GM23338 (cell line): Measurements from ENCODE around the gene TYMS. TPM values are rescaled to one million over a fixed set of nuclear protein-coding genes. Genes with fewer than 3 reads are reported as not detected.

Experiments used
- ATAC-seq: fragments of 200-7000 bp; cut with Tn5 transposase; 3 replicates; pipeline ENCODE4 v1.9.1; 2020
- DNase-seq: peaks from one replicate; pipeline ENCODE4 v3.0.0-alpha.2; 2015; ENCODE audit warnings: low spot score
- H2AFZ ChIP-seq: fragments of 200-600 bp; sonication (generic); 2 replicates; pipeline ENCODE4 v1.8.0; 2016; ENCODE audit warnings: antibody characterized with exemption, mild to moderate bottlenecking, moderate library complexity
- H3F3A ChIP-seq: fragments of 200-600 bp; sonication (generic); replicated peaks from 2 replicates; pipeline ENCODE4 v1.8.0; 2017; ENCODE audit warnings: antibody characterized with exemption, mixed run types, low read depth
- H3K27ac ChIP-seq: fragments of 200-600 bp; sonication (generic); 2 replicates; pipeline ENCODE4 v1.6.1; 2016; ENCODE audit warnings: low read depth
- H3K27me3 ChIP-seq: fragments of 200-600 bp; sonication (generic); 2 replicates; pipeline ENCODE4 v1.8.0; 2016; ENCODE audit warnings: mild to moderate bottlenecking, mixed run types, moderate library complexity; ENCODE audit not compliant: insufficient read depth
- H3K36me3 ChIP-seq: fragments of 200-600 bp; sonication (generic); 2 replicates; pipeline ENCODE4 v1.8.0; 2016; ENCODE audit warnings: mild to moderate bottlenecking; ENCODE audit not compliant: insufficient read depth
- H3K4me1 ChIP-seq: fragments of 200-600 bp; sonication (generic); 2 replicates; pipeline ENCODE4 v1.8.0; 2016; ENCODE audit warnings: mild to moderate bottlenecking, moderate library complexity; ENCODE audit not compliant: insufficient read depth
- H3K4me2 ChIP-seq: fragments of 200-600 bp; sonication (generic); 2 replicates; pipeline ENCODE4 v1.7.1; 2017; ENCODE audit warnings: mixed run types
- H3K4me3 ChIP-seq: fragments of 200-600 bp; sonication (generic); 2 replicates; pipeline ENCODE4 v1.6.1; 2016; ENCODE audit warnings: mixed run types
- H3K79me2 ChIP-seq: fragments of 200-600 bp; sonication (generic); replicated peaks from 2 replicates; pipeline ENCODE4 v1.8.0; 2017; ENCODE audit warnings: mild to moderate bottlenecking; ENCODE audit not compliant: insufficient read depth
- H3K9me2 ChIP-seq: fragments of 200-600 bp; sonication (generic); 2 replicates; pipeline ENCODE4 v1.8.0; 2017; ENCODE audit not compliant: insufficient read depth
- H4K20me1 ChIP-seq: fragments of 200-600 bp; sonication (generic); replicated peaks from 2 replicates; pipeline ENCODE4 v1.8.0; 2017; ENCODE audit warnings: mild to moderate bottlenecking; ENCODE audit not compliant: insufficient read depth
- H3K27ac Mint-ChIP-seq: 2 replicates; pipeline ENCODE4 v1.8.0; 2020; ENCODE audit warnings: inconsistent platforms, mild to moderate bottlenecking, moderate library complexity, mixed read lengths
- H3K27me3 Mint-ChIP-seq: 3 replicates; pipeline ENCODE4 v1.8.0; 2022; ENCODE audit warnings: low read depth, mild to moderate bottlenecking, moderate library complexity, mixed read lengths, inconsistent platforms; ENCODE audit not compliant: insufficient read depth, poor library complexity
- H3K36me3 Mint-ChIP-seq: 3 replicates; pipeline ENCODE4 v1.8.0; 2021; ENCODE audit warnings: low read depth, mild to moderate bottlenecking, inconsistent platforms, moderate library complexity, mixed read lengths
- H3K4me1 Mint-ChIP-seq: 3 replicates; pipeline ENCODE4 v1.8.0; 2020; ENCODE audit warnings: mild to moderate bottlenecking, inconsistent platforms, mixed read lengths
- H3K4me3 Mint-ChIP-seq: 3 replicates; pipeline ENCODE4 v1.8.0; 2021; ENCODE audit warnings: moderate library complexity, mild to moderate bottlenecking, inconsistent platforms, mixed read lengths
- H3K9me3 Mint-ChIP-seq: 3 replicates; pipeline ENCODE4 v1.8.0; 2020; ENCODE audit warnings: moderate library complexity, mild to moderate bottlenecking, inconsistent platforms, mixed read lengths
- EZH2 ChIP-seq: fragments of 200-600 bp; sonication (generic); IDR thresholded peaks from one replicate; pipeline ENCODE4 v1.8.0; 2017; ENCODE audit warnings: antibody characterized with exemption, mild to moderate bottlenecking, low read depth; ENCODE audit not compliant: unreplicated experiment
- POLR2AphosphoS5 ChIP-seq: IDR thresholded peaks from 2 replicates; pipeline ENCODE4 v1.6.1; 2016; ENCODE audit warnings: antibody characterized with exemption, low read depth
- STAT1 ChIP-seq: IDR thresholded peaks from one replicate; pipeline ENCODE4 v1.6.1; 2016; ENCODE audit warnings: antibody characterized with exemption; ENCODE audit not compliant: unreplicated experiment
- ZNF114 ChIP-seq: fragments of 250-450 bp; sonication (Bioruptor Pico); IDR thresholded peaks from 2 replicates; pipeline ENCODE4 v1.5.0; 2020; ENCODE audit warnings: mild to moderate bottlenecking, moderate library complexity
- polyA plus RNA-seq: library from polyadenylated mRNA; unstranded; fragments of >200 nt; fragmentation: Nextera tagmentation; extraction: Ambion mirVana; gene quantifications from 2 replicates; pipeline ENCODE4 v1.2.1, GENCODE V29; 2016
- total RNA-seq: library from RNA; depleted of rRNA; stranded (reverse); fragments of >200 nt; shearing (Covaris generic); gene quantifications from 2 replicates; pipeline ENCODE4 v1.2.3, GENCODE V29; 2014
- TF ChIP-seq, protein P1 (sequence below): IDR thresholded peaks from 2 replicates; pipeline ENCODE4 v1.6.1; 2016; ENCODE audit warnings: antibody characterized with exemption
- TF ChIP-seq, protein P2 (sequence below): IDR thresholded peaks from one replicate; pipeline ENCODE4 v1.6.1; 2018; ENCODE audit warnings: antibody characterized with exemption; ENCODE audit not compliant: unreplicated experiment

The TYMS gene
- total and polyA plus RNA-seq, 2 experiments from 2014 or later, result 52.9 to 72.3 TPM

DNA sequence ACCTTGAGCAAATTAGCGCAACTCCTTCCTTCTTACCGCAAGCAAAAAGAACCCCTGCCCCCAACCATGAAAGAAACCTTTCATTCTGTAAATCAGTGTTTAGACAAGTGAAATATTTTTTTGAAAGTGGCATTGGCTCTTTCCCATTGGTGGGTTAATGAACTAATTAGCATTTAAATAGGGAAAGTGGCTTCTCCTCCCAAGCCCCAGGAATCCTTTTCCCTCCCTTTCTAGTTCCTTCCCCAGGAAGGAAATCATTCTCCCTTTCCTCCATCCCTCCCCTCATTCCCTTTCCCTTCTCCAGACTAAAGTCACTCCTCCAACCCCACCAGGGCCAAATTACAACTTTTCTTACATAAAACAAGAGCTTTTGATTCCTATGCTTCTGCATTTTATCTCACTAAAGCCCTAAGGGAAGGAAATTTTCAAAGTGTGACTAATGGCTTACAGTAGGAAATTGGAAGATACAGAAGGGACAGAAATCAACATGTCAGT is 22.9 kb upstream of the TYMS start:
- Histone ChIP-seq H4K20me1 (no peaks in the 10 kb centered on the region), H3K36me3 (no peaks in the 10 kb centered on the region), H3F3A (0 out of 2 replicates have a peak, but pooled peaks cover 7% of the 10 kb centered on the region), H3K27ac (peak overlapping the region; percentile 71), H3K9me2 (no peaks in the 10 kb centered on the region), H3K4me1 (peaks cover 12% of the 10 kb centered on the region), H2AFZ (no peak overlapping the region), H3K79me2 (no peaks in the 10 kb centered on the region), H3K4me3 (peak overlapping the region; percentile 41), H3K27me3 (no peaks in the 10 kb centered on the region), H3K4me2 (peak overlapping the region; percentile 74)
- Mint-ChIP-seq H3K36me3 (no peaks in the 10 kb centered on the region), H3K4me1 (peaks cover 25% of the 10 kb centered on the region), H3K4me3 (peak overlapping the region; percentile 51), H3K27me3 (peaks cover 10% of the 10 kb centered on the region), H3K27ac (no peak overlapping the region), H3K9me3 (peaks cover 2% of the 10 kb centered on the region; the same call in 1 of the 3 replicates)
- no peak for TF ChIP-seq STAT1
- TF ChIP-seq, protein P1, sequence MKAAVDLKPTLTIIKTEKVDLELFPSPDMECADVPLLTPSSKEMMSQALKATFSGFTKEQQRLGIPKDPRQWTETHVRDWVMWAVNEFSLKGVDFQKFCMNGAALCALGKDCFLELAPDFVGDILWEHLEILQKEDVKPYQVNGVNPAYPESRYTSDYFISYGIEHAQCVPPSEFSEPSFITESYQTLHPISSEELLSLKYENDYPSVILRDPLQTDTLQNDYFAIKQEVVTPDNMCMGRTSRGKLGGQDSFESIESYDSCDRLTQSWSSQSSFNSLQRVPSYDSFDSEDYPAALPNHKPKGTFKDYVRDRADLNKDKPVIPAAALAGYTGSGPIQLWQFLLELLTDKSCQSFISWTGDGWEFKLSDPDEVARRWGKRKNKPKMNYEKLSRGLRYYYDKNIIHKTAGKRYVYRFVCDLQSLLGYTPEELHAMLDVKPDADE, result 0 out of 2 replicates have a peak, but pooled peaks have one; percentile 7
- TF ChIP-seq POLR2AphosphoS5, result no peak
- TF ChIP-seq EZH2, result no peak
- TF ChIP-seq, protein P2, sequence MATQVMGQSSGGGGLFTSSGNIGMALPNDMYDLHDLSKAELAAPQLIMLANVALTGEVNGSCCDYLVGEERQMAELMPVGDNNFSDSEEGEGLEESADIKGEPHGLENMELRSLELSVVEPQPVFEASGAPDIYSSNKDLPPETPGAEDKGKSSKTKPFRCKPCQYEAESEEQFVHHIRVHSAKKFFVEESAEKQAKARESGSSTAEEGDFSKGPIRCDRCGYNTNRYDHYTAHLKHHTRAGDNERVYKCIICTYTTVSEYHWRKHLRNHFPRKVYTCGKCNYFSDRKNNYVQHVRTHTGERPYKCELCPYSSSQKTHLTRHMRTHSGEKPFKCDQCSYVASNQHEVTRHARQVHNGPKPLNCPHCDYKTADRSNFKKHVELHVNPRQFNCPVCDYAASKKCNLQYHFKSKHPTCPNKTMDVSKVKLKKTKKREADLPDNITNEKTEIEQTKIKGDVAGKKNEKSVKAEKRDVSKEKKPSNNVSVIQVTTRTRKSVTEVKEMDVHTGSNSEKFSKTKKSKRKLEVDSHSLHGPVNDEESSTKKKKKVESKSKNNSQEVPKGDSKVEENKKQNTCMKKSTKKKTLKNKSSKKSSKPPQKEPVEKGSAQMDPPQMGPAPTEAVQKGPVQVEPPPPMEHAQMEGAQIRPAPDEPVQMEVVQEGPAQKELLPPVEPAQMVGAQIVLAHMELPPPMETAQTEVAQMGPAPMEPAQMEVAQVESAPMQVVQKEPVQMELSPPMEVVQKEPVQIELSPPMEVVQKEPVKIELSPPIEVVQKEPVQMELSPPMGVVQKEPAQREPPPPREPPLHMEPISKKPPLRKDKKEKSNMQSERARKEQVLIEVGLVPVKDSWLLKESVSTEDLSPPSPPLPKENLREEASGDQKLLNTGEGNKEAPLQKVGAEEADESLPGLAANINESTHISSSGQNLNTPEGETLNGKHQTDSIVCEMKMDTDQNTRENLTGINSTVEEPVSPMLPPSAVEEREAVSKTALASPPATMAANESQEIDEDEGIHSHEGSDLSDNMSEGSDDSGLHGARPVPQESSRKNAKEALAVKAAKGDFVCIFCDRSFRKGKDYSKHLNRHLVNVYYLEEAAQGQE, result no peak
- no peak for TF ChIP-seq ZNF114
- ATAC-seq, result peak; percentile 60
- DNase-seq, result peak; percentile 61

DNA sequence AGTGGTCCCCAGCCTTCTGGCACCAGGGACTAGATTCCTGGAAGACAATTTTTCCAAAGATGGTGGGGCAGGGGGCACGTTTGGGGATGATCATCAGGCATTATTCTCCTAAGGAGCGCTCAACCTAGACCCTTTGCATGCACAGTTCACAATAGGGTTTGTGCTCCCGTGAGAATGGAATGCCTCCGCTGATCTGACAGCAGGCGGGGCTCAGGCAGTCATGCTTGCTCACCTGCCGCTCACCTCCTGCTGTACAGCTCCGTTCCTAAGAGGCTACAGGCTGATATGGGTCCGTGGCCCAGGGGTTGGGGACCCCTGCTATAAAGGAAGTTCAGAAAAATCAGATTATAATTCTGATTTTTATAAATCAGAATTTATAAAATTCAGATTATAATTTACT is 22.3 kb upstream of the TYMS start:
- Histone ChIP-seq H3K4me1 (peaks cover 12% of the 10 kb centered on the region), H3K4me3 (peak overlapping the region; percentile 41), H3K36me3 (no peaks in the 10 kb centered on the region), H3K79me2 (no peaks in the 10 kb centered on the region), H3F3A (0 out of 2 replicates have a peak, but pooled peaks cover 7% of the 10 kb centered on the region), H3K27me3 (no peaks in the 10 kb centered on the region), H3K27ac (no peak overlapping the region; the same call in 1 of the 2 replicates), H3K4me2 (peak overlapping the region; percentile 74), H2AFZ (peak overlapping the region; percentile 83; the same call in 1 of the 2 replicates), H3K9me2 (no peaks in the 10 kb centered on the region), H4K20me1 (no peaks in the 10 kb centered on the region)
- DNase-seq (peak; percentile 56), ATAC-seq (peak; percentile 91)
- Mint-ChIP-seq H3K4me1 (peaks cover 23% of the 10 kb centered on the region), H3K27ac (peak overlapping the region; percentile 47; the same call in 1 of the 2 replicates), H3K9me3 (peaks cover 2% of the 10 kb centered on the region; the same call in 1 of the 3 replicates), H3K27me3 (peaks cover 13% of the 10 kb centered on the region), H3K4me3 (peak overlapping the region; percentile 51), H3K36me3 (no peaks in the 10 kb centered on the region)
- TF ChIP-seq POLR2AphosphoS5, result no peak
- no peak for TF ChIP-seq ZNF114
